Femur (tissue), 1 donor: ENCODE results near the gene TTC28.

Source experiments
- DNase-seq: peaks from one replicate; pipeline ENCODE4 v3.0.0-alpha.2; 2017

TTC28 gene

DNA sequence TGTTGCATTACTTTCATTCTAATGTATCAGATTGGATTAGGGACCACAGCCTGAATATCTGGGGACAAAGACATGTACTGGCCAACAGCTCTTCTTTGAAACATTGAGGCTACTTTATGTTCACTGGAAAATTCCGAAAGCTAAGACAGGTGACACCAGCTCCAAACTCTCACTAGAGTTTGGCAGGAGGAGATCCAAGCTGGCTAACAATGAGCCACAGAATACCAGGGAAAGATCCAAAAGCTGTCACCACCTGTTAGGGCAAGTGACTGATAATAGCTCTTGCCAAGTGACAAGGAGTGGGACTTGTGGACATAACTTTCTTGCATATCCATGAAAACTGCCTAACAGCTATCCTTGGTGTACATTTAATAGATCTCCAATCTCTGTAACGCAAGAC is 333.3 kb downstream of the TTC28 start:
- no peak for DNase-seq

DNA sequence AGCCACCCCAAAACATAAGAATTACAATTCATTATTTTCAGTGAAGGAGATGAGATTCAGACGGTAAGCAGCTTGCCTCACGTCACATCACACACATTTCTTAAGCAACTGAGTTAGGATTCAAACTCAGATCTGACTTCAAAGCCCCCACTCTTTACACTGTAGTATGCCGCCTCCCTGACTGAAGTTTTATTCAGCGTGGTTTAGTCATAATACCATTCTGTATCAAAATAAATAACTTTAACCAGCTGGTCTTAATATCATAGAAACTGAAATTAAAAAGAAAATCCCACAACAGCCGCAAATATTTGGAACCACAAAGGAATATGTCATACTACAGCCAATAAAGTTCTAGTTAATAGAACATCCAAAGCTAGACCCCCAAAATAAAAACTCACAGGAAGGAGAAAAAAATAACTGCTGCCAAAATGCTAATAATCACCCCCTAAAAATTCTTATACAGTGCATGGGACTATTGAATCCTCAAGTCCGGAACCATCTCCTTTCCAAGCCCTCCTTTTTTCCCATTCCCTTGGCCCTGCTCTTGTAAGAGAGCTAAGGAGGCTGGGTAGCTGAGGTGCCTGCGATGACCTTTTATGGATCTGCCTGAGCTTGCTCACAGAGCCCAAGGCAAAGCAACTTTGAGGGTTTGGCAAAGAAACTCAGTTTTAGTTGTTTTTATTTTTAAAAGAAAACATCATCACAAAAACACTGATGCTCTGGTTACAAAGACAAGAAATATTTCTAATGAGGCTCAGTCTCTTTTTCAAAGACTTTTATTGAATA is 334.5 kb downstream of the TTC28 start:
- DNase-seq: no peak

DNA sequence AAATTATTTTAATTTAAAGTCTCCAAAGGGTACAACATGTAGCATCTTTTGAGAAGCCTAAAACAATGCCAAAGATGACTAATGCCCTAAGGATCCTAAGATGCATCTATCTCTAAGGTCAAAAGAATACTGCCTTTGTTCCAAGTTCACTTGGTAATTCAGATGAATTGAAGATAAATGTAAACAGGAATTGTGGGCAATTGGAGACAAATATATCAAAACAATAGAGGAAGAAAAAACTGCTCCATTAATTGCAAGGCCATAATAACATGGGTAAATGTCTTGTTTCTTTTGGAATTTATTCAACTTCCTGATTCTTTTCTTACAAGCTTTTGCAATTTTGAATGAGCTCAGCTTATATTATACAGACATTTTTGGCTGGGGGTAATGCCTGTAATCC is 338.6 kb downstream of the TTC28 start:
- no peak for DNase-seq

DNA sequence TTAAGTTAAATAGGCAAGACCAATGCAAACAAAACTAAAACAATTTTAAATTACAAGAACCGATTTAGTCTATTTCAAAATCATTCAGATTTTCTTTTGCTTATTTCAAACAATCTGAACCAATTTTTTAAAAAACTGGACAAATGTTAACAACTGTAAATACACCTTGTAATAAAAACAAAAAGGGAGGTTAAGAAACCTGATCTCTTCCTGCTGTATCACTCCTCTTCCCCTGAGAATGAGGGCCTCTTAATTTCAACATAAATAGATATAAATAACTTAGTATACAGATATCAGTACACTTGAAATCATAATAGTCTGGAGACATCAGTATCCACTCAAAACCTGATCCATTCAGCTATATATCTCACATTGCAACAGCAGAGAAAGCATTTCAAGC is 346.6 kb downstream of the TTC28 start:
- no peak for DNase-seq

DNA sequence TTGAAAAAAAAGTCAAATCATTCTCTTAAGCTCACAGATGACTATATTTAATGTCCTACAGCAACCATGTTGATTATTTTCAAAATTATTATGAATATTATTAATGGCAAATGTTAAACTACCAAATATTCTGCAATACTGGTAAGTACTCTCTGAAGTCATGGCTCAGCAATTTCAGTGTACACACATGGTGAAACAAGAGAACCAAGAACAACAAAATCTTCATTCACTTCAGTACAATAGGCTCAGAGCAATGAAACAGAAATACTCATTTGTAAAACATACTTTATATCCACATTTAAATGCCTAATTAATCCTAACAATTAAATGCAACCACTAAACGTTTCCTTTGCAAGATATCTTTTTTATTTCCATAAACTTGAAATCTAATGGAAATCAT is 347.2 kb downstream of the TTC28 start:
- DNase-seq: no peak

DNA sequence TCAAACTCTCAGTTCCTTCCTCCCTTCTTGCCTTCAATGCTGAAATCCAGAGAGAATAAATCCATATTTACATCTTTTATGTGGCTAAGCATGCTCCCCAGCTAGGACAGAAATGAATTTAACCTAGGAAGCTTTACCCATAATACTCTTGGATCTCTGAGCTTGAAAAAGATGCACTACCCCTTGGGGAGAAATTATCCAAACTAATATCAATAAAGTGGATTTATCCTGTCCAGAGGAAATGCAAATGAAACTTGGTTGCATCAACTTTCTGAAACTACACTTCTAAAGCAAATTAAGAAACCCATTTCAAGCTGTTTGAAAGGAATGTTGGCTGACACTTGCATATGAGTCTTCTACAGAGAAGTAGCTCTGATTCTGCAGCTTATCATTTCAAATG is 347.9 kb downstream of the TTC28 start:
- DNase-seq: no peak

DNA sequence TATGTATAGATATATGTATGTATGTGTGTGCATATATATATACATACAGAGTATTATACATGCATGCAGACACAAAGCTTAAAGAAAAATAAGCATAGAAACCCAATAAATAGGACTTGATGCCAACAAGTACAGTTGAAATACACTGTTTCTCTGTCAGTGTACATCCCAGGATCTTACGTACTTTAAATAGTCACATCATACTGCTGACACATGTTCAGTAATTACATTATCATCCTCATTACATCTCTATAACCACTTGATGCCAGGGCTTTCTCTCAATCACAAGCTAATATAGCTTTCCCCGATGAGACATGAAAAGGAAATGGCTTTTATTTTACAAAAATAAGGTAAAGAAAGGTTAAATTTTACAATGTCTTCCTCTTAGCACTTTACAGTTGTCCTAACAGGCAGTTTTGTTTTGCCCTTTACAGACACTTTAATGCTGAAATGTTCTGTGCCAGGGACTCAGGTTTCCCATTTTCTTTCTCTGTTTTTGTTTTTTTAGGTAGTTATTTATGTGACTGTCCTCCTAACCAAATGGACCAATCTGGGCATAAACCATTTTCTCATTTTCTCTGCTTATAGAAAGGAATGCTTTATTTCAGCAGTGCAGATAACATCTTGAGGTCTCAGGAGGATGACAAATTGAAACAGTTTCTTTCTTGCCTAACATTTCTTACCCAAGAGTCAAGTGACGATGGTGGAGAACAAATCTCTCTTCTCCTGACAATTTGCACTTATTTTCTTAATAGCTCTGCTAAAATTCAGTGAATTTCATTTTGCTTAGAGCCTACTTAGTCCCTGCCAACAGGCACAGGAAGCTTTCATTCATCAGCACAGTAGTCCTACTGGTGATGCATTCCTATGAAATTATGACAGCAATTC is 350.2 kb downstream of the TTC28 start:
- DNase-seq: no peak

DNA sequence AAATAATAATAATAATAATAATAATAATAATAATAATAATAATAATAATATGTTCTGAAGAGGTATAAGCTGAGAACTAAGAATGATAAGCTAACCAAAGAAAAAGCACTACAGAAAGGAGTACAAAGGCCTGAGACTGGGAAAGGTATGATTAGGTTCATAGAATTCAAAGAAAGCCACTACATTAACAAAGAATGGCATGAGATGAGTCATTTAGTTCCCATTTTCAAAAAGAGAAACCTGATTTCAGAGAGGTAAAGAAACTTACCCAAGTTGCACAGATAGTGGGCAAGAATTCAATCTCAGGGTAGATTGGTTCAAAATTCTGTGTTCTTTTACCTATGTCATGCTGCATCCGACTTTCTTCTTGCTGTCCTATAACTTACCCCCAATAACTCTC is 350.9 kb downstream of the TTC28 start:
- no peak for DNase-seq

DNA sequence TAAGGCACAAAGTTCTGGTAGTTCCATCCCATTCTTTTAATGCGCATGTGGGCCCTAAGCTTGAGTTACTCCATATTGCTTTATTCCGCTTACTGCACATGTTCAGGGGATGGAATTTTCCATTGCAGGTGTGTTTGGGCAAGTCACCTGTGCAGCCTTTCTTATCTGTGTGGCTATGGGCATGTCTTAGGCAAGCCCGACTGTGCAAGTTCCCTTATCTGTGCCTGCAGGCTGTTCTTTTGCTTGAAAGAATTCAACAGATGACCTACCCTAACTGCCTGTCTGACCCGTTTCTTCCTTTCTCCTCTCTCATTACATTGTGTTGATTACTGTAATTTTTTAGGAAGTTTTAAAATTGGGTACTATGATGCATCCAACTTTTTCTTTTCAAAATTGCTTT is 363.6 kb downstream of the TTC28 start:
- no peak for DNase-seq

DNA sequence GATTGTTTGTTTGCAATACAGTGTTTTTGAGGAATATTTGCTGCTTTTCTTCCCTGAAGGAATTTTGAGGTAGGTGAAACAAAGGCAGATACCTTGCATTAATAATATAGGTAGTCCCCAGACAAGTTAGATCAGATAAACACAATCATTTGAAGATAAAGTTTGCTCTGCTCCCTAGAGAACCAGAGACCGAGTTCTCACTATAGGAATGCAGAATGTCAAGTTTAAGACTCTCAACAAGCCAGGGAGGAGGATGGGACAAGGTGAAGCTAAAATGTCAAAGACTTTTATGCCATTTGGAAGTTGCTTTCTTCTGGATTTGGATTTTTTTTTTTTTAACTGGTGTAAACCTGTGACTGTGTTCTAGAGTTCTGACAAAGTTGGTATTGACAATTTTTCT is 364.7 kb downstream of the TTC28 start:
- DNase-seq: no peak

DNA sequence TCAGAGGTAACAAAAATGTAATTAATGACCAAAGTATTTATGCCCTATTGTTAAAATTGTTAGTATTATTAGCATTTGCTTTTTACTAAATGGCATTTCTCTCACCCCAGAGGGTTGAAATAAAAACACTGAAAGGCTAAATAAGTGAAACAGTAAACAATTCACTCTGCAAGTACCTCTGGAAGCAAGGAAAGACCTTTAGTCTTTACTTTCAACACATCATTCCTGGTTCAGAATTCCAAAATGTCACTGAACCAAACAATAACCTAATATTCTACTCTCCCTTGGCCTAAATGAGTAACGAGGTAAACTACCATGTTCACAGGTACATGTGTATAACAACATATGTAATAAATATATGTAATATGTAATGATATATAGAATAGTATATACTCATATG is 369.3 kb downstream of the TTC28 start:
- DNase-seq: no peak

DNA sequence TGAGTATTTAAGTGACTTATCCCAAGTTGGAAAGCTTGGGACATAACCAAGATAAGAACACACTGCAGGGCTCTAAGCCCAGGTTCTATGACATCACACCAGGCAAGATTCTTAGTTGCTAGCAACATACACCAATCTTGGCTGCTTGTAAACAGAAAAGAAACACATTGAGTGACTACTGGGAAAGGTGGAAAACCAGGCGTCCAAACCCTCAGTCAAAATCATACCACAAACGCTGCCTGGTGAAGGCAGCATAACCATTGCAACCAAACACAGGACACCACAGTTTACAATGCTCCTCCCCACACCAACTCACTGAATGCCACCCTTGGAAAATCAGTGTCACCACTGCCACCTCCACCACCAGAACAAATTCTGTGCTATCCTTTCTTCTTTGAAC is 379.9 kb downstream of the TTC28 start:
- peak; percentile 52 for DNase-seq

DNA sequence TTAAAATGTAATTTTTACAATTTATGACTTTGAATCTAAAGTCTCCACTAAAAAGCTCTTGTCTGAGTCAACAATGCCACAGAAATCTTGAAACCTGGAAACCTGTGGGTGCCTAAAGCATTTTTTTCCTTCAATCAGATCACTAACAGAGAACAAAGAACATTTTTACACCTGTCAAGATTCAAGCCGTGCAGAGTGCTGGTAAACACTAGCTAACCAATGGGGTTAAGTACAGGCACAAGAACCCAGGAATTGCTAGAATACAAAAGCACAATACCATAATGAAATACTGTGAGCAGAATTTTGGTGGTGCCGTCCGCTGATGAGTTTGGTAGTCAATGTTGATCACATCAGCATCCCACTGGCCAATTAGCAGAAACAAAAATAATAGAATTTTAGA is 380.3 kb downstream of the TTC28 start:
- no peak for DNase-seq

DNA sequence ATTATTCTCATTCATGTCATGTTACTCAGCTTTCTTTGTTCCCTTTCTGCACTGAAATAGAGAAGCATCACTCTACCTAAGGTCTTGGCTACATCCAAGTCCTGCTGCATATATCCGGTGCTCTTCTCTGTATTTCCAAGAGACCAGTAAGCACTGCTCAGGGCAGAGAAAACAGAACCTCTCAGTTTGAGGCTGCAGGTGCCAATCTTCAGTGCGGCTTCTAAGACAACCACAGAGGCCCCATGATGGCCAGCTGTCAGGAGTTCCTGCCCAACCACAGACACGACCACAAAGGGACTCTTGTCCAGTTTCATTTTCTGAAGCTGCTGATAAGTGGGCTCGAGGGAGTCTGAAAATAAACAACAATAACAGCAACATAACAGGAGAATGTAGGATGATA is 382.1 kb downstream of the TTC28 start:
- DNase-seq: peak; percentile 33

DNA sequence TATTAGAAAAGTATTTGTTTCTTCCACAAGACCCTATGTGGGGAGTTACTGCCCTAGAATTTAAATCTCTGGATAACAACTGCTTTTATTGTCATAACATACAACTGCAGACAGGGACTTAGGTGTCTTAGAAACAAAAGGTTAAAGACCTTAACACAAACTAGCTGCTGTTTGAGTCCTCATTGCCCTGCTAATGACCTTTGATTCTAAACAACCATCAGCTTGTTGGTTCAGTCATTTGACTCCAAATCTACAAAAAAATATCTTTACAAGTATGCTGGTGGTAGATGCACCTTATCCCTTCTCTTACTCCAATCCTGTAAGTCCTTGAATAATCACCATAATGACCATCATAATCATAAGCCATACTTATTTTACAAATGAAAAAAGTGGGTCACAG is 383.2 kb downstream of the TTC28 start:
- DNase-seq: no peak

DNA sequence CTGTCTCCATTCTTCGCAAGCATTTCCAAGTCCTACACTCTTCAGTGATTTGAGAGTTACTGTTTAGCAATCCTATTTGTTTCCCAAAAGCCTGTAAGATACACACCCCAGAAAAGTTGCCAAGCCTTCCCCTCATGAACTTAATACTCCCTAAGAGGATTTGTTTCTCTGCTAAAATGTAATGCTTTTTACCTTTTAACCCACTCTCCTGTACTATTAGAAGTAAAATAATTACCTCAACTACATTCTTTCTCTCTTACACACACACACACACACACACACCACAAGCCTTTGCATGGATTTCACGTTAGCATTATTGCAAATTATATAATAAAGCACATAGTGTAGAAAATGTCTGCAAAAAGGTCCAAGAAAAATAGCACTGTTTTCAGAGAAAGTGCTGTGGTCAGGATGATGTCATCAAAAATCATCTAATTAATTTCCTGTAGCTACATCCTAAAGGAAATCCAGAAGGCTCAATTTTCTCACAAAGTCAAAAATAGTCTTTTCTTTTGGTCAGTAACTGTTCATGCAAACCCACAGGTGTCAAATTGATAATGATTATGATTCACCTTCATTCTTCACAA is 396.5 kb downstream of the TTC28 start:
- peak; percentile 28 for DNase-seq

DNA sequence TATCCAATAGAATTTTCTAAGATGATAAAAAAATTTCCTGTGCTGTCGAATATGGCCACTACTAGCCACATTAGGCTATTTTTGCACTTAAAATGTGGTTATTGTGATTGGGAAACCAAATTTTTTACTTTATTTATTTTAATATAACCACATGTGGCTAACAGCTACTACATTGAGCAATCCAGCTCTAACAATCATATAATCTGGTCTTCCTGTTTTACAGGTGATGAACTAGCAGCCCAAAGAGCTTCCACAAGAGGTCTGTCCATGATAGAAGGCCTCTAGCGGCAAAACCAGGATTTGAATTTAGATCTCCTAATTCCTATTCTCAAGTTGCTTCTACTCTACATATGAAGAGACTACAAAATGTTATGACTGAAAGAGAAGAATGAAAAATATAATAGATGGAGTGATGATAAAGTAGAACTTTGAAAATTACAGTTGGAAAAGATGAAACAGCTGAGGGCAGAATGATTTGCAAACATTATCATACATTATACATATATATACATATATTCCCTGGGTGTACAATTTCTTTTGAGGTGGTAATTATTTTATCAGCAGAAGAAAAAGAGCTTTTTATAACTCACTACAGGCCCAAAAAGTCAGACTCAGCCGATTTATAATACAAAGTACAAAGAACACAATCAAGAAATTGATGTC is 397.1 kb downstream of the TTC28 start:
- DNase-seq: no peak

DNA sequence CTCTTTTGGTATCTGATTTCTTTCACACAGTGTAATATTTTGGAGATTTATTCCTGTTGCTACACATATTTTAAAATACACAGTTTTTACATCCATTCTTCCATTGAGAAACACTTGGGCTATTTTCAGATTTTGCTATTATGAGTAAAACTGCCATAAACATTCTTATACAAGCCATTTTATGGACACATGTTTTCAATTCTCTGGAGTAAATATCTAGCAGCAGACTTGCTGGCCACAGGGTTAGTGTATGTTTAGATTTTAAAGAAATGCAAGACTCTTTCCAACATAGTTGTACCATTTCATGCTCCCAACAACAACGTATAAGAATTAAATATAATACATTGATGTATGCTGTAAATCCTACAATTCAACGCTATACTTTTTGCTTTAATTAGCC is 399.8 kb downstream of the TTC28 start:
- no peak for DNase-seq

DNA sequence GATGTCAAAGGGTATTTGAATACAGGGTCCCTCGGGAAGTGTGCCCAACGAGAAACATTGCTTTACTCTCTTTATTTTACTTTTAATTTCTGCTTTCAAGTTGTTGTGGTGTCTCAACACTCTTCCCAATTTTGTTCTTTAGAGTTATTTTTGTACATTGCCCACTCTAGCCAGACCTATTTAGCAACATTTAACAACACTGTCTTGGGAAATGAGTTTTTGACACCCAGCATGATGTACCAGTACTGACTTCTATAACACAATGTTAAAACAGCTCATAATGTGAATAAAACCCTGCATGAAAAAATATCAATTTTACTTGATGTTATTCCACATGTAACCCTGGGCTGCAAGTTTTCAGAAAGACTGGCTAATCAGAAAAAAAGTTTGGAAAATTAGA is 410.4 kb downstream of the TTC28 start:
- DNase-seq: no peak

DNA sequence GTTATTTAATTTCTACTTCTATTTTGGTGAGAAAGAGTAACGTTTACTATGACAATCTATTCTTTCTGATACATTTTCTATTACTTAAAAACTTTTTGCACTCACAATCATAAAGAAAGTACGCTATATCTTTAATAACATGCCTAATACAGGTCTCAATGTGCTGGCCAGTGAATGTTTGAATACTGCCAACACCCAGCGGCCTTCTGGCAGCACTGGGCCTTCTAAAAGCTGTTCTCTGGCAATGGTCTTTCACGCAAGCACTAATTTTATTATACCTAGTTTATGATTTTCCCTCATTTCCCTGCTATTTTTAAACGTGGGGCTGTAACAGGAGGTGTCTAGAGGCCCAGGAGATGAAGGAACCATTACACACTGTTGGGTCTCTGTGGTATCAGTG is 410.8 kb downstream of the TTC28 start:
- peak; percentile 67 for DNase-seq

DNA sequence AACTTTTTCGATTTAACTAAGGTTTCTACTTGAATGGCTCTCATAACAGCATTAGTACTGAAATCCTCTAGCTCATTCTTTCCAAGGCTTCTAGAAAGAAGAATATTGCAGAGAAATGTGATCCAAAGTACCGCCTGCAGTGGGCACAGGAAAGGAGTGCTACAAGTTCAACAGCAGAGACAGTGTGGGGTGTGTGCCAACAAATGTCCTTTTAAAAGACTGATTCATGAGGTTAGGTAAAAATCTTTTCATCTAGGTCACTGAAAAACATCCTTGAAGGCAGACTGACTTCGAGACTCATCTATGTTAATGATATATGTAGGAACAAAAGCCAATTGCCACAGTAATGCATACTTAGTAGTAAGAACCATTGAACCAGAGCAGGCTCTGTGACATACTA is 411.5 kb downstream of the TTC28 start:
- peak; percentile 36 for DNase-seq

DNA sequence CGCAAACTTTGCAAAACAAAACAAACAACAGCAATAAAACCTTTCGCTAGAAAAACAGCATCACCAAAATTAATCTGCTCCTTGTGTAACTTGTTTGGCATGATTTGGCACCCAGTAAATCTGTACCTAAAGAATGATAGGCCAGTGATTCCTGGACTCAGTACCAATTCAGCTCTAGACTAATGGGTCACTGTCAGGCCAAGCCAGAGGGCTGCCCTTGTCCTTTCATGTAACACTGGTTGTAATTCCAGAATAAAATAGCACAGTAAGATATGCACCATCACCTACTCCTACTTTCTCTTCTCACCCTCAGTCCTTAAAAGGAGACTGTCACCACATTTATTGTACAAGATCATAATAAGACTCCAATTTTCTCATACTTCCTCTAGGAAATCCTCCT is 419.0 kb downstream of the TTC28 start:
- DNase-seq: no peak

DNA sequence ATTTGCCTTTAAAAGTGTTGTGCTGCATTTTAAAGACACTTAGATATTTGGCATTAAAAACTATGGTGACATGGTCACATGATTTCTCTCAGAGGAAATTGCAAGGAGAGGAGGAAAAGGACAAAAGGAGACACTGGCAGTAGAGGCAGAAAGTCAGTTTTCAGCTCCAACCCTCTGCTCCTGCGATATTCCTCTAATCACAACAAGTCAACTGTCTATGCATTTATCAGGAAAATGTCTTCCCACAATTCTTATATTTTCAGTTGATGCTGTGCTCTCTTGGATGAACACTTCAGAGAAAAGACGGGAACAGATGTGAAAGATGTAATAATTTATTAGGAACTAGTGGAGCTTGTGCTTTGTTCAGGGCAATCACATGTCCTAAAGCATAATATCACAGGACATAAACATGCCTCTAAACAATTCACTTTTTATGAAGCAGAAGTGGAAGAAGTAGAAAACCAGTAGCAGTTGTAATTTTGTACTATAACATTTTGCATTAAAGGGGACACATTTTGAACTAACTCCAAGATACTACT is 419.8 kb downstream of the TTC28 start:
- DNase-seq: no peak
